Immature natural killer cell (primary cell): ENCODE measurements around the gene SLC7A8. TPM values are rescaled to one million over a fixed set of nuclear protein-coding genes. Genes with fewer than 3 reads are reported as not detected.

Experiments
- DNase-seq, 3 donors: peaks; one replicate each; pipeline ENCODE4 v3.0.0; 2022; ENCODE audit warnings: mixed read lengths in 1 of 3
- H3K27ac Mint-ChIP-seq, 6 donors: one replicate each; pipeline ENCODE4 v1.8.0; 2020; ENCODE audit warnings: mixed read lengths in 6 of 6, mild to moderate bottlenecking in 5 of 6, inconsistent platforms in 4 of 6, moderate library complexity in 3 of 6
- H3K27me3 Mint-ChIP-seq, 3 donors: one replicate each; pipeline ENCODE4 v1.8.0; 2020 to 2021; ENCODE audit warnings: low read depth in 3 of 3, mild to moderate bottlenecking in 3 of 3, mixed read lengths in 3 of 3, moderate library complexity in 3 of 3, inconsistent platforms in 1 of 3
- H3K36me3 Mint-ChIP-seq, 3 donors: one replicate each; pipeline ENCODE4 v1.8.0; 2020; ENCODE audit warnings: mixed read lengths in 3 of 3, inconsistent platforms in 2 of 3, mild to moderate bottlenecking in 2 of 3
- H3K4me1 Mint-ChIP-seq, 2 donors: one replicate each; pipeline ENCODE4 v1.8.0; 2020; ENCODE audit warnings: inconsistent platforms in 2 of 2, mild to moderate bottlenecking in 2 of 2, mixed read lengths in 2 of 2, moderate library complexity in 1 of 2
- H3K4me3 Mint-ChIP-seq, 5 donors: one replicate each; pipeline ENCODE4 v1.8.0; 2020; ENCODE audit warnings: mild to moderate bottlenecking in 5 of 5, mixed read lengths in 5 of 5, inconsistent platforms in 3 of 5, moderate library complexity in 3 of 5
- H3K9me3 Mint-ChIP-seq, 6 donors: one replicate each; pipeline ENCODE4 v1.8.0; 2020; ENCODE audit warnings: mild to moderate bottlenecking in 6 of 6, mixed read lengths in 6 of 6, inconsistent platforms in 4 of 6, moderate library complexity in 3 of 6
- polyA plus RNA-seq, 3 donors: library from polyadenylated mRNA; unstranded; fragments of 300-500 nt; fragmentation: Illumina TruSeq; gene quantifications; one replicate each; pipeline ENCODE4 v1.2.3, GENCODE V29; 2021

SLC7A8 gene
- polyA plus RNA-seq, 3 donors from 2014 or later = 0.45 TPM; not detected in 2

DNA sequence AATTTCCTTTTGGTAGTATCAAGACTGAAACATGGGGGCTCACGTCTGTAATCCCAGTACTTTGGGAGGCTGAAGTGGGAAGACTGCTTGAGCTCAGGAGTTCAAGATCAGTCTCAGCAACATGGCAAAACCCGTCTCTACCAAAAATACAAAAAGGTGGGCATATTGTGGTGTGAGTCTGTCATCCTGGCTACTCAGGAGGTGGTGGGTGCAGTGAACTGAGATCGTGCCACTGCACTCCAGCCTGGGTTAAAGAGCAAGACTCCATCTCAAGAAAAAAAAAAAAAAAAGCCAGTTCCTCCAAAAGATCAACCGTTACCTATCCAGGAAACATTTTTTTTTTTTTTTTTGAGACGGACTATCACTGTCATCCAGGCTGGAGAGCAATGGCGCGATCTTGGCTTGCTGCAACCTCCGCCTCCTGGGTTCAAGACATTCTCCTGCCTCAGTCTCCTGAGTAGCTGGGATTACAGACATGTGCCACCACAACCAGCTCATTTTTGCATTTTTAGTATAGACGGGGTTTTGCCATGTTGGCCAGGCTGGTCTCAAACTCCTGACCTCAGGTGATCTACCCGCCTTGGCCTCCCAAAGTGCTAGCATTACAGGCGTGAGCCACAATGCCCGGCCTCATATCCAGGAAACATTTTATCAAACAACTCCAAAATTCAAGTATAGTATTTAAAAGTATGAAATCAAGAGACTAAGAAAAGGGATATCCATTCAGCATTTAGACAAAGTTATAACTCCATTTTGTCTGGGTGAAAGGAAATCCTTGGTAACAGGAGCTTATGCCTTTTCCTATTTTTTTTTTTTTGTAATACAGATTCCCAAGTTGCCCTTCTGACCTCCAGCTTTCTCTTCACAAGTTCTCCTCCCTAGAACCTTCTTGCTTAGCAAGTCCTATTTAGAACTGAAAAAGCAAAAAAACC lies 91.9 kb downstream of the SLC7A8 start:
- Mint-ChIP-seq H3K4me1 (peaks cover 9 to 32% of the 10 kb centered on the region in 2 donors), H3K27ac (peak overlapping the region in 2 of 6 donors; percentile 20 to 21), H3K27me3 (no peaks in the 10 kb centered on the region), H3K36me3 (peaks cover 20 to 33% (median 27%) of the 10 kb centered on the region in 3 donors), H3K9me3 (no peaks in the 10 kb centered on the region), H3K4me3 (no peak overlapping the region)
- DNase-seq = no peak

DNA sequence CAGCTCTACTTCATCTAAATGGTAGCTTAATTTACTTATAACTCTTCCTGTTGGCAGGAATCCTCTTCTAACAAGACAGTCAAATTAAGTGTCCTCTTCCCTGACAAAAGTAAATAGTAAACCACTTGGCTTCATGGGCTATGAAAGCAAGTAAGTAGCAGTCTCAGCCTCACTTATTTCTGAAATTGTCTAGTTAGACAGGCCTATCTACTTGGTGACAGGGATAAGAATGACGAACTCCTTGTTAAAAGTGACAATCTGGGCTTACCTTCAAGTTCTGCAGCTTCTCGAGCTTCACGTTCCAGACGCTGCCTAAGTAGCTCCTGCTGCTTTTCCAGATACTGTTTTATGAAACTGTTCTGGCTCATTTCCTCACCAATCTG lies 93.2 kb downstream of the SLC7A8 start:
- Mint-ChIP-seq H3K27me3 (no peaks in the 10 kb centered on the region), H3K27ac (peak overlapping the region in 2 of 6 donors; percentile 9 to 29), H3K4me3 (no peak overlapping the region), H3K4me1 (peaks cover 9 to 45% of the 10 kb centered on the region in 2 donors), H3K9me3 (no peaks in the 10 kb centered on the region), H3K36me3 (peaks cover 24 to 36% (median 34%) of the 10 kb centered on the region in 3 donors)
- DNase-seq = no peak

- DNase-seq = no peak
- Mint-ChIP-seq H3K9me3 (no peaks in the 10 kb centered on the region), H3K4me3 (no peak overlapping the region), H3K4me1 (peaks cover 9 to 49% of the 10 kb centered on the region in 2 donors), H3K27ac (peak overlapping the region in 1 of 6 donors; percentile 9), H3K36me3 (peaks cover 25 to 42% (median 37%) of the 10 kb centered on the region in 3 donors), H3K27me3 (no peaks in the 10 kb centered on the region)
Measured at GRCh38 chr14:23089498-23090253, 93.8 kb downstream of the SLC7A8 start.

GRCh38 chr14:23086565-23086964 lies 96.9 kb downstream of the SLC7A8 start:
- H3K9me3 Mint-ChIP-seq = no peaks in the 10 kb centered on the region

GRCh38 chr14:23085458-23085857 lies 98.0 kb downstream of the SLC7A8 start:
- peak overlapping the region in 1 of 6 donors; percentile 17 for H3K27ac Mint-ChIP-seq
- no peaks in the 10 kb centered on the region for H3K27me3 Mint-ChIP-seq
- H3K4me3 Mint-ChIP-seq = no peak overlapping the region
- peaks cover 1 to 49% of the 10 kb centered on the region in 2 donors for H3K4me1 Mint-ChIP-seq
- no peaks in the 10 kb centered on the region for H3K9me3 Mint-ChIP-seq
- peaks cover 29 to 50% (median 40%) of the 10 kb centered on the region in 3 donors for H3K36me3 Mint-ChIP-seq
- DNase-seq = no peak

More at GRCh38 chr14:23086565-23086964, 96.9 kb downstream of the SLC7A8 start:
- Mint-ChIP-seq H3K27me3 (no peaks in the 10 kb centered on the region), H3K4me3 (no peak overlapping the region), H3K4me1 (peaks cover 3 to 52% of the 10 kb centered on the region in 2 donors), H3K36me3 (peaks cover 21 to 42% (median 34%) of the 10 kb centered on the region in 3 donors), H3K27ac (no peak overlapping the region)
- no peak for DNase-seq

DNA sequence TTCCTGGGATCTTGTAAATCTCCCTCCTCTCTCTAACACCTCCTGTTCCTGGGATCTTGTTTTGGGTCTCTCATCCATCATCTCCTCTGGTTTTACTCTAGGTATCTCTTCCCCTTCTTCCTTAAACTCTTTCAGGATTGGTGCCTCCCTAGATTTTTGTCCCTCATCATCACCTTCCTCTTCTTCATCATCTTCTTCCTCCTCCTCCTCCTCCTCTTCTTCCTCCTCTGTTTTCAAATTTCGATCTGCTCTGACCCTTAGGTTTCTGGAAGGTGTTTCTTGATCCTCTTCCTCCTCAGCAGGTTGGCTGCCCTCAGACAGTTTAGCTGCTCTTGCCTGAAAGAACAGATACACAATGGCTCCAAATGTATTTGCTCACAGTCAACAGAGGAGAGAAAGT lies 103.0 kb downstream of the SLC7A8 start:
- Mint-ChIP-seq H3K4me1 (peaks cover 2 to 14% of the 10 kb centered on the region in 2 donors), H3K9me3 (no peaks in the 10 kb centered on the region), H3K36me3 (peaks cover 33 to 56% (median 37%) of the 10 kb centered on the region in 3 donors), H3K27me3 (peaks cover 0 to 2% (median 0%) of the 10 kb centered on the region in 3 donors), H3K4me3 (no peak overlapping the region), H3K27ac (peak overlapping the region in 1 of 6 donors; percentile 25)
- no peak for DNase-seq

DNA sequence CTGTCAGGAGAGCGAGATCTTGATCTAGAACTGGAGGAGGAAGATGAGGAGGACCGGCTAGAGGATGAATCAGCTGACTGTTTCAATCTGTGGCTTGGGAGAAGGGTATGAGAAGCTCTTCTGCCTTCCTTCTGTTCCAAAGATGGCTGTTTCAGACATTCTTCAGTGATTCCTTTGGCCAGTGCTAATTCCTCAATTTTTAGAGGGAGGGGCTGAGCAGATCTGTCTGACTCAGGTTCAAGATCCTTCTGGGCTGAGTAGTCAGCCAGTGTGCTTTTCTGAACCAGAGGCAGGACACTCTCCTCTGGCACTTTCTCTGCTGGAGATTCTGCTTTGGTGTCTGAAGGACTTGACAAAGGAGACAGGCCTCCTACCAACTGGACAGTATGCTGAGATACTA lies 103.7 kb downstream of the SLC7A8 start:
- H3K36me3 Mint-ChIP-seq = peaks cover 32 to 52% (median 37%) of the 10 kb centered on the region in 3 donors

GRCh38 chr14:23078692-23079116 lies 104.8 kb downstream of the SLC7A8 start:
- peaks cover 0 to 2% (median 0%) of the 10 kb centered on the region in 3 donors for H3K27me3 Mint-ChIP-seq
- peaks cover 33 to 49% (median 34%) of the 10 kb centered on the region in 3 donors for H3K36me3 Mint-ChIP-seq

More for the DNA sequence above, 103.7 kb downstream of the SLC7A8 start:
- no peak overlapping the region for H3K4me3 Mint-ChIP-seq
- peaks cover 0 to 2% (median 0%) of the 10 kb centered on the region in 3 donors for H3K27me3 Mint-ChIP-seq
- H3K4me1 Mint-ChIP-seq = peaks cover 2 to 8% of the 10 kb centered on the region in 2 donors
- no peak for DNase-seq
- peak overlapping the region in 2 of 6 donors; percentile 40 to 83 for H3K27ac Mint-ChIP-seq
- H3K9me3 Mint-ChIP-seq = no peaks in the 10 kb centered on the region

DNA sequence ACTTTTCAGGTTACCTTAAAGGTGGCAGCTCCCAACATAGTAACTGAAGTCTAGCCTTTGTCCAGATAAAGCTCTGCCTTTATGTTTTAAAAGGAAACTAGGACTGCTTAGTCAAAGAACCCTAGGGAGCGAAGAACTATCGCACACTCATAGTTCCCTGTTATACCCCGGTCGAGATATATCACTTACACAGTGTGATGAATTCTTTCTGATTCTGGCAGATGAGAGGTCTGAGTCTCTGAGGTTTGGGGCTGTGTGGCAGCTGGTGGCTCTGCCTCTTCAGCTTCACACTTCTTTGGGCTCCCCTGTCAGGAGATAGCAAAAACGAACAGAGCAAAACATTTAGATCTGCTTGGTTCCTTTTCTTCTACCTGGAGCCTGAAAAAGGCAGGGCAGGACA lies 105.5 kb downstream of the SLC7A8 start:
- no peak overlapping the region for H3K27ac Mint-ChIP-seq
- peaks cover 0 to 2% (median 0%) of the 10 kb centered on the region in 3 donors for H3K27me3 Mint-ChIP-seq
- peaks cover 33 to 49% (median 34%) of the 10 kb centered on the region in 3 donors for H3K36me3 Mint-ChIP-seq
- peaks cover 2 to 4% of the 10 kb centered on the region in 2 donors for H3K4me1 Mint-ChIP-seq
- DNase-seq = no peak
- no peaks in the 10 kb centered on the region for H3K9me3 Mint-ChIP-seq
- no peak overlapping the region for H3K4me3 Mint-ChIP-seq

More at GRCh38 chr14:23078692-23079116, 104.8 kb downstream of the SLC7A8 start:
- no peak overlapping the region for H3K4me3 Mint-ChIP-seq
- DNase-seq = no peak
- H3K4me1 Mint-ChIP-seq = peaks cover 2 to 4% of the 10 kb centered on the region in 2 donors
- no peaks in the 10 kb centered on the region for H3K9me3 Mint-ChIP-seq
- no peak overlapping the region for H3K27ac Mint-ChIP-seq

DNA sequence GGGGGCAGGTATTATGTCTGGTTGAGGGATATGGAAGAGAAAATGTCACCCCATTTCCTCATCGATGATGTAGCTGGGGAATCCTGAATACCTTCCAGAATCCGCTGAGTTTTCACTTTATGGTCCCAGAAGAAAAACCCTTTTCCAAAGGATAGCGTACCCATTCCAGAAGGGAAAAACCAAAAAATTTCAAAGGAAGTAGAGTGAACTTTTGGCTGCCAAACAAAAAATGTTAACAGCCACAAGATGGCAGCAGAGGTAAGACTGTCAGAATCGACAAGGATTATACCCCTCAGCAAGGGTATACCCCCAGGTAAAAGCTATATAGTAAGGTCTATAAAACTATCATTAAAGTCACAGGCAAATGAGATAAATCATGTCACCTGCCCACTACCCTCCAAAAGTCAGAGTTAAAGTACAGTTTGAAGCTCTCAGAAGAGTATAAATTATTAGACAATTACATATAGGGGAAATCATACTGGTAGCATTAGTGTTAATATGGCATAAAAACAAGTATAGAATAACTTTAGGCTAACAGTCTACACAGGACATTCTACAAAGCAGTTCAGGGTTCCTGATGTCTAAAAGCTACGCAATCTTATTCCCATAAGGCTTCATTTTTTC lies 106.6 kb downstream of the SLC7A8 start:
- Mint-ChIP-seq H3K9me3 (no peaks in the 10 kb centered on the region), H3K27ac (no peak overlapping the region), H3K4me3 (no peak overlapping the region), H3K36me3 (peaks cover 34 to 49% (median 37%) of the 10 kb centered on the region in 3 donors), H3K27me3 (peaks cover 0 to 2% (median 0%) of the 10 kb centered on the region in 3 donors), H3K4me1 (peaks cover 5 to 9% of the 10 kb centered on the region in 2 donors)
- peak in 1 of 3 donors; percentile 33 for DNase-seq

Other genes starting within 250 kb of the SLC7A8 start
- 10 to 100 TPM; 23.0 to 26.2 (median 23.2) TPM for gene HAUS4, start 226.6 kb downstream of the SLC7A8 start, polyA plus RNA-seq
- gene AJUBA, start 201.1 kb downstream of the SLC7A8 start, polyA plus RNA-seq = under 1 TPM in 2 of 3 donors, not detected in 1; 0.18 to 0.21 TPM
- gene C14orf93, start 173.5 kb downstream of the SLC7A8 start, polyA plus RNA-seq = 1 to 10 TPM; 3.4 to 9.8 (median 5.0) TPM
- gene PSMB5, start 148.8 kb downstream of the SLC7A8 start, polyA plus RNA-seq = 10 to 100 TPM; 25.6 to 54.3 (median 39.7) TPM
- not detected for gene PSMB11, start 141.4 kb downstream of the SLC7A8 start, polyA plus RNA-seq
- gene CDH24, start 126.1 kb downstream of the SLC7A8 start, polyA plus RNA-seq = 1 to 10 TPM in 1 of 3 donors, under 1 TPM in 2; 0.64 to 1.2 (median 0.78) TPM
- gene ACIN1, start 88.5 kb downstream of the SLC7A8 start, polyA plus RNA-seq = 10 to 100 TPM in 1 of 3 donors, 1 to 10 TPM in 1, under 1 TPM in 1; 0.40 to 15.0 (median 4.5) TPM
- gene C14orf119, start 88.2 kb downstream of the SLC7A8 start, polyA plus RNA-seq = 100 to 1,000 TPM in 2 of 3 donors, 10 to 100 TPM in 1; 85.2 to 184 (median 135) TPM
- gene CIROP, start 78.7 kb downstream of the SLC7A8 start, polyA plus RNA-seq = not detected
- not detected for gene CEBPE, start 64.4 kb downstream of the SLC7A8 start, polyA plus RNA-seq
- gene RNF212B, start 54.3 kb upstream of the SLC7A8 start, polyA plus RNA-seq = not detected
- 1 to 10 TPM; 1.2 to 4.9 (median 2.1) TPM for gene HOMEZ, start 102.5 kb upstream of the SLC7A8 start, polyA plus RNA-seq
- 1 to 10 TPM in 2 of 3 donors, not detected in 1; 1.4 to 2.0 TPM for gene PPP1R3E, start 119.2 kb upstream of the SLC7A8 start, polyA plus RNA-seq
- 1 to 10 TPM in 1 of 3 donors, under 1 TPM in 2; 0.07 to 1.2 (median 0.69) TPM for gene BCL2L2, start 123.2 kb upstream of the SLC7A8 start, polyA plus RNA-seq
- gene PABPN1, start 137.8 kb upstream of the SLC7A8 start, polyA plus RNA-seq = 100 to 1,000 TPM in 2 of 3 donors, 10 to 100 TPM in 1; 86.2 to 114 (median 113) TPM
- gene SLC22A17, start 169.2 kb upstream of the SLC7A8 start, polyA plus RNA-seq = under 1 TPM in 1 of 3 donors, not detected in 2; 0.18 TPM
- gene EFS, start 181.5 kb upstream of the SLC7A8 start, polyA plus RNA-seq = not detected
- gene IL25, start 189.1 kb upstream of the SLC7A8 start, polyA plus RNA-seq = not detected
- gene CMTM5, start 193.4 kb upstream of the SLC7A8 start, polyA plus RNA-seq = 1 to 10 TPM in 1 of 3 donors, under 1 TPM in 1, not detected in 1; 0.27 to 4.0 TPM
- not detected for gene MYH6, start 224.6 kb upstream of the SLC7A8 start, polyA plus RNA-seq